K562 (cell line): ENCODE results near the gene GPATCH11. TPM values are rescaled to one million over a fixed set of nuclear protein-coding genes. Genes with fewer than 3 reads are reported as not detected.

ENCODE experiments used
- ATAC-seq: fragments of 200-7000 bp; cut with Tn5 transposase; 3 replicates; pipeline ENCODE4 v1.9.1; 2020; ENCODE audit warnings: moderate library complexity
- BruUV-seq: library from RNA; stranded (reverse); fragments of 400-500 nt; replicated peaks from 2 replicates; lab custom pipeline; 2021; lab: Mats Ljungman, UMichigan
- CTCF ChIA-PET: fragments of 300-600 bp; formaldehyde crosslinking; extraction: SDS; loops from one replicate; lab custom pipeline; 2021; ENCODE audit warnings: low intra/inter-chr PET ratio; lab: Yijun Ruan, JAX
- POLR2A ChIA-PET: fragments of 300-600, 350-650 bp; sonication (Branson Sonifier 250); formaldehyde crosslinking; extraction: SDS; loops from one replicate; lab custom pipeline; 2021; ENCODE audit warnings: antibody characterized with exemption, inconsistent platforms; lab: Yijun Ruan, JAX
- DNase-seq, 4 experiments: peaks; one replicate each; pipeline versions ENCODE4 v3.0.0 to v3.0.0-alpha.2; 2011 to 2018; ENCODE audit warnings: low spot score in 3 of 4, mixed read lengths in 3 of 4; ENCODE audit errors: extremely low read depth in 1 of 4
- FAIRE-seq: peaks from 2 replicates; lab custom pipeline; 2011; peaks lifted over from hg19 to GRCh38; lab: Jason Lieb, UNC
- H2AFZ ChIP-seq: 2 replicates; pipeline ENCODE4 v1.6.0; 2011; ENCODE audit warnings: low read depth, low read length, control low read depth, inconsistent platforms
- H3K27ac ChIP-seq: fragments of 200-600 bp; 3 replicates; pipeline ENCODE4 v1.8.0; 2011; ENCODE audit warnings: low read depth, mild to moderate bottlenecking, control low read depth, inconsistent platforms, low read length, moderate library complexity, mixed read lengths; ENCODE audit errors: extremely low read depth
- H3K27me3 ChIP-seq, 2 experiments: fragments of 300-600 bp in 1 of 2; 2 replicates in 1 of 2; 3 replicates in 1 of 2; pipeline versions ENCODE4 v1.6.0 to v1.8.0; 2011; ENCODE audit warnings: inconsistent platforms in 2 of 2, low read length in 2 of 2, mild to moderate bottlenecking in 1 of 2, mixed read lengths in 1 of 2, moderate library complexity in 1 of 2; ENCODE audit not compliant: control insufficient read depth in 2 of 2, insufficient read depth in 2 of 2
- H3K36me3 ChIP-seq: fragments of 300-600 bp; 3 replicates; pipeline ENCODE4 v1.8.0; 2011; ENCODE audit warnings: mild to moderate bottlenecking, low read length, inconsistent platforms; ENCODE audit not compliant: control insufficient read depth, insufficient read depth
- H3K4me1 ChIP-seq, 2 experiments: fragments of 200-600 bp in 1 of 2; replicated peaks in 1 of 2; 2 replicates in 1 of 2; 3 replicates in 1 of 2; pipeline versions ENCODE4 v1.5.1 to v1.8.0; 2011; ENCODE audit warnings: inconsistent platforms in 2 of 2, low read length in 2 of 2, mild to moderate bottlenecking in 1 of 2, mixed read lengths in 1 of 2, moderate library complexity in 1 of 2; ENCODE audit not compliant: control insufficient read depth in 2 of 2, insufficient read depth in 2 of 2
- H3K4me2 ChIP-seq: 2 replicates; pipeline ENCODE4 v1.6.1; 2011; ENCODE audit warnings: low read length, control low read depth, inconsistent platforms, mixed read lengths; ENCODE audit not compliant: insufficient read depth
- H3K4me3 ChIP-seq: fragments of 200-600 bp; sonication (generic), shearing (Covaris generic); 2 replicates; pipeline ENCODE4 v1.5.1; 2016; ENCODE audit warnings: control low read depth, inconsistent platforms
- H3K79me2 ChIP-seq: fragments of 200-600 bp; 3 replicates; pipeline ENCODE4 v1.8.0; 2011; ENCODE audit warnings: low read length, inconsistent platforms; ENCODE audit not compliant: control insufficient read depth, insufficient read depth
- H3K9ac ChIP-seq, 2 experiments: 2 replicates each; pipeline versions ENCODE4 v1.6.0 to v1.6.1; 2011; ENCODE audit warnings: low read depth in 2 of 2, low read length in 2 of 2, control low read depth in 1 of 2, inconsistent platforms in 1 of 2, mild to moderate bottlenecking in 1 of 2, mixed read lengths in 1 of 2; ENCODE audit not compliant: insufficient read depth in 1 of 2
- H3K9me1 ChIP-seq: one replicate; pipeline ENCODE4 v1.6.0; 2011; ENCODE audit warnings: inconsistent platforms, mild to moderate bottlenecking, low read length, moderate library complexity; ENCODE audit not compliant: control insufficient read depth, insufficient read depth
- H3K9me3 ChIP-seq: replicated peaks from 2 replicates; pipeline ENCODE4 v1.5.1; 2011; ENCODE audit warnings: low read depth, low read length, inconsistent platforms; ENCODE audit not compliant: control insufficient read depth, insufficient read depth
- H4K20me1 ChIP-seq: replicated peaks from 2 replicates; pipeline ENCODE4 v1.6.1; 2011; ENCODE audit warnings: low read length, inconsistent platforms, mixed read lengths; ENCODE audit not compliant: control insufficient read depth, insufficient read depth
- KAT2B ChIP-seq: IDR thresholded peaks from one replicate; pipeline ENCODE4 v1.6.1; 2012; ENCODE audit warnings: low read depth, mild to moderate bottlenecking, control low read depth, inconsistent platforms, low read length, moderate library complexity
- KDM5B ChIP-seq: fragments of 200-600 bp; sonication (generic); IDR thresholded peaks from 2 replicates; pipeline ENCODE4 v1.6.1; 2012; ENCODE audit warnings: low read depth, mild to moderate bottlenecking, moderate library complexity, low read length, control low read depth, inconsistent platforms; ENCODE audit not compliant: insufficient replicate concordance
- RBM39 ChIP-seq: fragments of 200-400 bp; formaldehyde crosslinking; optimal IDR thresholded peaks from 2 replicates; pipeline ENCODE3; 2018; ENCODE audit warnings: low read depth, low read length
- SMAD1 ChIP-seq: fragments of 150-350 bp; IDR thresholded peaks from 2 replicates; pipeline ENCODE4 v1.6.1; 2014; ENCODE audit warnings: low read length, low read depth; ENCODE audit not compliant: partially characterized antibody
- ZNF134 ChIP-seq: fragments of 250-450 bp; sonication (Bioruptor Pico); conservative IDR thresholded peaks from 2 replicates; pipeline ENCODE4 v1.4.0; 2020
- ZNF57 ChIP-seq: fragments of 450-650 bp; formaldehyde crosslinking; IDR thresholded peaks from 2 replicates; pipeline ENCODE4 v1.4.0; 2020; ENCODE audit warnings: mild to moderate bottlenecking, moderate library complexity
- ZNF77 ChIP-seq: fragments of 250-450 bp; sonication (Bioruptor Pico); IDR thresholded peaks from 2 replicates; pipeline ENCODE4 v1.5.0; 2020
- WGBS: fragments of 100-300 bp; shearing (Covaris generic); methylation state at CpG from one replicate; pipeline ENCODE4 v1.1.6; 2016; ENCODE audit warnings: low coverage, mixed read lengths; ENCODE audit not compliant: insufficient coverage; ENCODE audit errors: missing lambda C conversion rate; 5-methylcytosine and 5-hydroxymethylcytosine counted together
- in situ Hi-C: fragments of 300-500 bp; cut with MboI; formaldehyde crosslinking; loops from 4 replicates; pipeline ENCODE4 v1.15.0; 2018; ENCODE audit warnings: inconsistent platforms, mixed read lengths
- intact Hi-C: fragments of 100-400 bp; cut with micrococcal nuclease; formaldehyde crosslinking; loops from 2 replicates; pipeline ENCODE4 v1.14.2; 2022
- polyA plus RNA-seq, 8 experiments: library from polyadenylated mRNA; depleted of rRNA in 4 of 8; stranded (reverse) in 5 of 8; unstranded in 3 of 8; fragments of >200 nt; fragmentation: Nextera tagmentation in 2 of 8; fragmentation: Illumina TruSeq in 1 of 8; extraction: Ambion mirVana in 2 of 8; extraction: Trizol in 1 of 8; gene quantifications; 2 replicates each; pipeline versions ENCODE4 v1.2.1 to v1.2.3, GENCODE V29; 2011 to 2014; ENCODE audit warnings: inconsistent platforms in 1 of 8, missing spikeins in 1 of 8
- total RNA-seq, 7 experiments: library from RNA; depleted of rRNA in 6 of 7; stranded (reverse); fragments of >200 nt in 6 of 7; fragmentation: Illumina TruSeq in 2 of 7; extraction: Trizol in 2 of 7; gene quantifications; 2 replicates each; pipeline versions ENCODE4 v1.2.1 to v1.2.3, GENCODE V29; 2011 to 2021; ENCODE audit warnings: low replicate concordance in 1 of 7
- TF ChIP-seq, protein P1 (sequence below): sonication (generic); formaldehyde crosslinking; IDR thresholded peaks from 2 replicates; pipeline ENCODE4 v1.8.0; 2022; ENCODE audit warnings: missing genetic modification reagents, mild to moderate bottlenecking, borderline replicate concordance
- TF ChIP-seq, protein P2 (sequence below): fragments of 450-650 bp; IDR thresholded peaks from 2 replicates; pipeline ENCODE4 v1.6.1; 2017; ENCODE audit warnings: antibody characterized with exemption, mild to moderate bottlenecking

The GPATCH11 gene
- total and polyA plus RNA-seq, 9 of the 15 experiments (the other 6 are each of a cell fraction or from before 2014, with no cell fraction given): 7.9 to 23.9 (median 15.2) TPM

DNA sequence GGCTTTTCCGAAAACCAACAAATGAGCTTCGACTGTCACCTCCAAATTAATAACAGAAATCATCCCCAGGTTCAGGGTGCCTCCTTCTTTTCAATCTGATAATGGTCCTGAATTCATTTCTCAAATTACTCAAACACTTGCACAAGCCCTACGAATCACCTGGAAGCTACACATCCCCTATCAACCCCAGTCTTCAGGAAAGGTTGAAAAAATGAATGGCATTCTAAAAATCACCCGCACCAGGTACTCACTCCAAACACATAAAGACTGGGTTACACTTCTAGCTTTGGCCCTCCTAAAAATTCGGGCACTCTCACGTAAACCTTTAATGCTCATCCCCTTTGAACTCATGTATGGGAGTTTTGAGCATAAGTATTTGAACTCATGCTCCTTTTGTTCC lies 48.6 kb downstream of the GPATCH11 start:
- intact Hi-C loops: no loop called here
- H4K20me1 ChIP-seq: no peaks in the 10 kb centered on the region
- no peak for FAIRE-seq
- H3K27me3 ChIP-seq: no peaks in the 10 kb centered on the region
- H3K9me1 ChIP-seq: no peaks in the 10 kb centered on the region
- no peak overlapping the region for H2AFZ ChIP-seq
- H3K79me2 ChIP-seq: no peaks in the 10 kb centered on the region
- no peak overlapping the region for H3K9ac ChIP-seq
- H3K4me1 ChIP-seq: no peaks in the 10 kb centered on the region
- H3K4me3 ChIP-seq: no peak overlapping the region
- in situ Hi-C loops: no loop called here
- TF ChIP-seq KDM5B: no peak
- no peak for TF ChIP-seq ZNF57 (CRISPR knock-in tag)
- TF ChIP-seq, protein P1, sequence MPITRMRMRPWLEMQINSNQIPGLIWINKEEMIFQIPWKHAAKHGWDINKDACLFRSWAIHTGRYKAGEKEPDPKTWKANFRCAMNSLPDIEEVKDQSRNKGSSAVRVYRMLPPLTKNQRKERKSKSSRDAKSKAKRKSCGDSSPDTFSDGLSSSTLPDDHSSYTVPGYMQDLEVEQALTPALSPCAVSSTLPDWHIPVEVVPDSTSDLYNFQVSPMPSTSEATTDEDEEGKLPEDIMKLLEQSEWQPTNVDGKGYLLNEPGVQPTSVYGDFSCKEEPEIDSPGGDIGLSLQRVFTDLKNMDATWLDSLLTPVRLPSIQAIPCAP (CRISPR knock-in tag): no peak
- TF ChIP-seq KAT2B: no peak
- no peak for TF ChIP-seq ZNF134 (CRISPR knock-in tag)
- H3K4me2 ChIP-seq: no peak overlapping the region
- CTCF ChIA-PET: no interaction called here
- H3K36me3 ChIP-seq: peaks cover 17% of the 10 kb centered on the region; the same call in 2 of the 3 replicates
- H3K27ac ChIP-seq: no peak overlapping the region
- no peaks in the 10 kb centered on the region for H3K9me3 ChIP-seq
- DNase-seq: no peak
- no TSS peak for BruUV-seq
- 68% methylated on average over 6 of the region's 6 CpGs for WGBS
- POLR2A ChIA-PET: no interaction called here
- no peak for ATAC-seq

DNA sequence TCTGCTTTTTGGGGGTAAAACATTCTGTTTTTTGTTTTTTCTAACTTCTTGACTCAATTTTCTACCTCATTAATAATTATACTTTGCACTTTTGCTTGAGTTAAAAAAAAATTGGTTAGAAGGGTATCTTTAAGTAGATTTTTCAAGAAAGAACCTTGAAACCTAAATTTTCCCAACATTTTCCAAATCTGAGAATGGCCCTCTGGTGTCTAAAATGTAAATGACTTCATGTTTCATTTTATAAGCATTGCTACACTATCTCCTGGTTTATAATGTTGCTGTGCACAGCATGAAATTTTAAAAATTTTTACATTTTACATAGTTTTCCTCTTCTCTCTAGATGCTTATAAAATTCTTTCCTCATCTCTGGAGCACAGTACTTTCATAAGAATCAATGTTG lies 58.2 kb downstream of the GPATCH11 start:
- in situ Hi-C loops (no loop called here), intact Hi-C loops (no loop called here)
- peaks cover 38% of the 10 kb centered on the region; the same call in 2 of the 3 replicates for H3K36me3 ChIP-seq
- H2AFZ ChIP-seq: no peak overlapping the region
- no peak overlapping the region for H3K9ac ChIP-seq
- H3K79me2 ChIP-seq: no peaks in the 10 kb centered on the region
- TF ChIP-seq, protein P2, sequence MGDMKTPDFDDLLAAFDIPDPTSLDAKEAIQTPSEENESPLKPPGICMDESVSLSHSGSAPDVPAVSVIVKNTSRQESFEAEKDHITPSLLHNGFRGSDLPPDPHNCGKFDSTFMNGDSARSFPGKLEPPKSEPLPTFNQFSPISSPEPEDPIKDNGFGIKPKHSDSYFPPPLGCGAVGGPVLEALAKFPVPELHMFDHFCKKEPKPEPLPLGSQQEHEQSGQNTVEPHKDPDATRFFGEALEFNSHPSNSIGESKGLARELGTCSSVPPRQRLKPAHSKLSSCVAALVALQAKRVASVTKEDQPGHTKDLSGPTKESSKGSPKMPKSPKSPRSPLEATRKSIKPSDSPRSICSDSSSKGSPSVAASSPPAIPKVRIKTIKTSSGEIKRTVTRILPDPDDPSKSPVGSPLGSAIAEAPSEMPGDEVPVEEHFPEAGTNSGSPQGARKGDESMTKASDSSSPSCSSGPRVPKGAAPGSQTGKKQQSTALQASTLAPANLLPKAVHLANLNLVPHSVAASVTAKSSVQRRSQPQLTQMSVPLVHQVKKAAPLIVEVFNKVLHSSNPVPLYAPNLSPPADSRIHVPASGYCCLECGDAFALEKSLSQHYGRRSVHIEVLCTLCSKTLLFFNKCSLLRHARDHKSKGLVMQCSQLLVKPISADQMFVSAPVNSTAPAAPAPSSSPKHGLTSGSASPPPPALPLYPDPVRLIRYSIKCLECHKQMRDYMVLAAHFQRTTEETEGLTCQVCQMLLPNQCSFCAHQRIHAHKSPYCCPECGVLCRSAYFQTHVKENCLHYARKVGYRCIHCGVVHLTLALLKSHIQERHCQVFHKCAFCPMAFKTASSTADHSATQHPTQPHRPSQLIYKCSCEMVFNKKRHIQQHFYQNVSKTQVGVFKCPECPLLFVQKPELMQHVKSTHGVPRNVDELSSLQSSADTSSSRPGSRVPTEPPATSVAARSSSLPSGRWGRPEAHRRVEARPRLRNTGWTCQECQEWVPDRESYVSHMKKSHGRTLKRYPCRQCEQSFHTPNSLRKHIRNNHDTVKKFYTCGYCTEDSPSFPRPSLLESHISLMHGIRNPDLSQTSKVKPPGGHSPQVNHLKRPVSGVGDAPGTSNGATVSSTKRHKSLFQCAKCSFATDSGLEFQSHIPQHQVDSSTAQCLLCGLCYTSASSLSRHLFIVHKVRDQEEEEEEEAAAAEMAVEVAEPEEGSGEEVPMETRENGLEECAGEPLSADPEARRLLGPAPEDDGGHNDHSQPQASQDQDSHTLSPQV: no peak
- TF ChIP-seq RBM39 (no peak), SMAD1 (no peak), ZNF77 (CRISPR knock-in tag) (no peak)
- ATAC-seq: no peak
- DNase-seq: no peak
- H3K27me3 ChIP-seq: no peaks in the 10 kb centered on the region
- BruUV-seq: no TSS peak
- FAIRE-seq: no peak
- no peak overlapping the region for H3K4me2 ChIP-seq
- no peaks in the 10 kb centered on the region for H4K20me1 ChIP-seq
- no peaks in the 10 kb centered on the region for H3K9me3 ChIP-seq
- no peaks in the 10 kb centered on the region for H3K9me1 ChIP-seq
- ChIA-PET POLR2A (no interaction called here), CTCF (no interaction called here)
- no peaks in the 10 kb centered on the region for H3K4me1 ChIP-seq
- no peak overlapping the region for H3K27ac ChIP-seq
- no peak overlapping the region for H3K4me3 ChIP-seq
